HEK293 (cell line): Measurements from ENCODE around the gene SUMF1.

Experiments used
- CTCF ChIA-PET: fragments of 350-600 bp; formaldehyde crosslinking; extraction: SDS; loops from one replicate; lab custom pipeline; 2021; ENCODE audit warnings: antibody characterized with exemption; lab: Yijun Ruan, JAX
- POLR2A ChIA-PET: fragments of 300-600 bp; formaldehyde crosslinking; extraction: SDS; loops from one replicate; lab custom pipeline; 2020; ENCODE audit warnings: antibody characterized with exemption, inconsistent platforms; lab: Yijun Ruan, JAX
- H3K27ac ChIP-seq: fragments of 200-500 bp; sonication (Bioruptor generic); 2 replicates; pipeline ENCODE4 v1.5.1; 2014; ENCODE audit warnings: low read depth, low read length, control low read depth, inconsistent platforms; ENCODE audit errors: extremely low read depth
- H3K36me3 ChIP-seq, 2 experiments: fragments of 200-500 bp in 1 of 2; sonication (Bioruptor generic) in 1 of 2; 1 replicate in 1 of 2; 2 replicates in 1 of 2; pipeline ENCODE4 v1.5.1; 2014 to 2017; ENCODE audit warnings: inconsistent platforms in 2 of 2, low read length in 2 of 2; ENCODE audit not compliant: control insufficient read depth in 2 of 2, insufficient read depth in 1 of 2
- H3K4me1 ChIP-seq: fragments of 200-500 bp; sonication (Bioruptor generic); 2 replicates; pipeline ENCODE4 v1.5.1; 2014; ENCODE audit warnings: mild to moderate bottlenecking, low read length, inconsistent platforms; ENCODE audit not compliant: control insufficient read depth, insufficient read depth
- H3K4me3 ChIP-seq: 2 replicates; pipeline ENCODE4 v1.5.1; 2011; ENCODE audit warnings: low read depth, mild to moderate bottlenecking, control low read depth, low read length, moderate library complexity
- H3K9me3 ChIP-seq: fragments of 200-500 bp; sonication (Bioruptor generic); 2 replicates; pipeline ENCODE4 v1.5.1; 2014; ENCODE audit warnings: low read depth, low read length, inconsistent platforms; ENCODE audit not compliant: control insufficient read depth, insufficient read depth
- KLF9 ChIP-seq: fragments of 450-650 bp; formaldehyde crosslinking; IDR thresholded peaks from 2 replicates; pipeline ENCODE4 v1.5.1; 2016; ENCODE audit warnings: missing biosample characterization, missing genetic modification characterization, low read depth
- REPIN1 ChIP-seq: fragments of 450-650 bp; formaldehyde crosslinking; IDR thresholded peaks from 2 replicates; pipeline ENCODE4 v1.5.1; 2017; ENCODE audit warnings: missing biosample characterization, missing genetic modification characterization, low read depth
- SCRT2 ChIP-seq: fragments of 450-650 bp; formaldehyde crosslinking; IDR thresholded peaks from 2 replicates; pipeline ENCODE4 v1.5.1; 2016; ENCODE audit warnings: missing biosample characterization, missing genetic modification characterization
- SETDB1 ChIP-seq: IDR thresholded peaks from one replicate; pipeline ENCODE4 v1.6.1; 2017; ENCODE audit warnings: mild to moderate bottlenecking, low read length, moderate library complexity, mixed read lengths; ENCODE audit not compliant: insufficient read length
- TSHZ1 ChIP-seq: fragments of 450-650 bp; formaldehyde crosslinking; IDR thresholded peaks from 2 replicates; pipeline ENCODE4 v1.5.1; 2016; ENCODE audit warnings: missing biosample characterization, missing genetic modification characterization, borderline replicate concordance
- ZBTB48 ChIP-seq: fragments of 450-650 bp; formaldehyde crosslinking; IDR thresholded peaks from 2 replicates; pipeline ENCODE4 v1.5.1; 2016; ENCODE audit warnings: missing biosample characterization, missing genetic modification characterization
- ZBTB8A ChIP-seq: fragments of 450-650 bp; formaldehyde crosslinking; IDR thresholded peaks from 2 replicates; pipeline ENCODE4 v1.5.1; 2016; ENCODE audit warnings: missing biosample characterization, missing genetic modification characterization
- ZIC2 ChIP-seq: fragments of 450-650 bp; formaldehyde crosslinking; IDR thresholded peaks from 2 replicates; pipeline ENCODE4 v1.5.1; 2016; ENCODE audit warnings: missing biosample characterization, missing genetic modification characterization
- ZNF10 ChIP-seq: fragments of 450-650 bp; formaldehyde crosslinking; IDR thresholded peaks from 2 replicates; pipeline ENCODE4 v1.5.1; 2017; ENCODE audit warnings: missing biosample characterization, missing genetic modification characterization
- ZNF114 ChIP-seq: fragments of 450-650 bp; formaldehyde crosslinking; IDR thresholded peaks from 2 replicates; pipeline ENCODE4 v1.5.0; 2017; ENCODE audit warnings: missing biosample characterization, missing genetic modification characterization
- ZNF16 ChIP-seq: fragments of 450-650 bp; formaldehyde crosslinking; IDR thresholded peaks from 2 replicates; pipeline ENCODE4 v1.5.1; 2016; ENCODE audit warnings: low read depth, missing biosample characterization, missing genetic modification characterization
- ZNF24 ChIP-seq: fragments of 450-650 bp; formaldehyde crosslinking; IDR thresholded peaks from 2 replicates; pipeline ENCODE4 v1.5.1; 2016; ENCODE audit warnings: missing biosample characterization, missing genetic modification characterization
- ZNF391 ChIP-seq: fragments of 450-650 bp; formaldehyde crosslinking; IDR thresholded peaks from 2 replicates; pipeline ENCODE4 v1.5.1; 2016; ENCODE audit warnings: low read depth, missing biosample characterization, missing genetic modification characterization, borderline replicate concordance
- ZNF404 ChIP-seq: fragments of 450-650 bp; formaldehyde crosslinking; IDR thresholded peaks from 2 replicates; pipeline ENCODE4 v1.5.1; 2017; ENCODE audit warnings: missing biosample characterization, missing genetic modification characterization
- ZNF416 ChIP-seq: fragments of 450-650 bp; formaldehyde crosslinking; IDR thresholded peaks from 2 replicates; pipeline ENCODE4 v1.5.1; 2016; ENCODE audit warnings: missing biosample characterization, missing genetic modification characterization
- ZNF48 ChIP-seq: fragments of 450-650 bp; formaldehyde crosslinking; IDR thresholded peaks from 2 replicates; pipeline ENCODE4 v1.5.1; 2016; ENCODE audit warnings: missing biosample characterization, missing genetic modification characterization
- ZNF558 ChIP-seq: fragments of 450-650 bp; formaldehyde crosslinking; IDR thresholded peaks from 2 replicates; pipeline ENCODE4 v1.5.1; 2016; ENCODE audit warnings: missing biosample characterization, missing genetic modification characterization
- ZNF585B ChIP-seq: fragments of 450-650 bp; formaldehyde crosslinking; IDR thresholded peaks from 2 replicates; pipeline ENCODE4 v1.5.1; 2016; ENCODE audit warnings: missing biosample characterization, missing genetic modification characterization
- ZNF768 ChIP-seq: fragments of 450-650 bp; formaldehyde crosslinking; IDR thresholded peaks from 2 replicates; pipeline ENCODE4 v1.5.1; 2018; ENCODE audit warnings: missing biosample characterization, mild to moderate bottlenecking, missing genetic modification characterization
- TF ChIP-seq, protein P1 (sequence below): fragments of 450-650 bp; formaldehyde crosslinking; IDR thresholded peaks from 2 replicates; pipeline ENCODE4; 2016; ENCODE audit warnings: missing biosample characterization, missing genetic modification characterization
- TF ChIP-seq, protein P2 (sequence below): sonication (generic); formaldehyde crosslinking; IDR thresholded peaks from 2 replicates; pipeline ENCODE4 v1.8.1; 2022; ENCODE audit warnings: mild to moderate bottlenecking, moderate library complexity, missing genetic modification reagents
- TF ChIP-seq, protein P3 (sequence below): fragments of 450-650 bp; formaldehyde crosslinking; IDR thresholded peaks from 2 replicates; pipeline ENCODE4 v1.5.1; 2017; ENCODE audit warnings: missing biosample characterization, missing genetic modification characterization
- TF ChIP-seq, protein P4 (sequence below): fragments of 450-650 bp; formaldehyde crosslinking; IDR thresholded peaks from 2 replicates; pipeline ENCODE4 v1.5.1; 2016; ENCODE audit warnings: missing biosample characterization, missing genetic modification characterization

SUMF1 gene

GRCh38 chr3:4387210-4388204 is 79.6 kb downstream of the SUMF1 start:
- Histone ChIP-seq H3K4me3 (no peak overlapping the region), H3K4me1 (no peaks in the 10 kb centered on the region), H3K27ac (no peak overlapping the region), H3K36me3 (no peaks in the 10 kb centered on the region), H3K9me3 (no peaks in the 10 kb centered on the region)
- CTCF ChIA-PET, result interaction anchor here (0.6 kb wide), 1 partner anchor 791 kb away, joined by 3 read pairs; no protein-coding TSS in a partner anchor
- no peak for TF ChIP-seq ZNF416 (tag by site-specific recombination)
- no peak for TF ChIP-seq ZNF558 (tag by site-specific recombination)
- TF ChIP-seq, protein P1, sequence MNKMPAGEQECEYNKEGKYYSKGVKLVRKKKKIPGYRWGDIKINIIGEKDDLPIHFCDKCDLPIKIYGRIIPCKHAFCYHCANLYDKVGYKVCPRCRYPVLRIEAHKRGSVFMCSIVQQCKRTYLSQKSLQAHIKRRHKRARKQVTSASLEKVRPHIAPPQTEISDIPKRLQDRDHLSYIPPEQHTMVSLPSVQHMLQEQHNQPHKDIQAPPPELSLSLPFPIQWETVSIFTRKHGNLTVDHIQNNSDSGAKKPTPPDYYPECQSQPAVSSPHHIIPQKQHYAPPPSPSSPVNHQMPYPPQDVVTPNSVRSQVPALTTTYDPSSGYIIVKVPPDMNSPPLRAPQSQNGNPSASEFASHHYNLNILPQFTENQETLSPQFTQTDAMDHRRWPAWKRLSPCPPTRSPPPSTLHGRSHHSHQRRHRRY, result no peak
- TF ChIP-seq ZNF48, result no peak
- no peak for TF ChIP-seq TSHZ1 (tag by site-specific recombination)
- no peak for TF ChIP-seq ZNF24 (tag by site-specific recombination)
- no peak for TF ChIP-seq ZNF768 (tag by site-specific recombination)
- TF ChIP-seq ZNF10 (tag by site-specific recombination), result no peak
- no peak for TF ChIP-seq REPIN1 (tag by site-specific recombination)
- TF ChIP-seq, protein P2, sequence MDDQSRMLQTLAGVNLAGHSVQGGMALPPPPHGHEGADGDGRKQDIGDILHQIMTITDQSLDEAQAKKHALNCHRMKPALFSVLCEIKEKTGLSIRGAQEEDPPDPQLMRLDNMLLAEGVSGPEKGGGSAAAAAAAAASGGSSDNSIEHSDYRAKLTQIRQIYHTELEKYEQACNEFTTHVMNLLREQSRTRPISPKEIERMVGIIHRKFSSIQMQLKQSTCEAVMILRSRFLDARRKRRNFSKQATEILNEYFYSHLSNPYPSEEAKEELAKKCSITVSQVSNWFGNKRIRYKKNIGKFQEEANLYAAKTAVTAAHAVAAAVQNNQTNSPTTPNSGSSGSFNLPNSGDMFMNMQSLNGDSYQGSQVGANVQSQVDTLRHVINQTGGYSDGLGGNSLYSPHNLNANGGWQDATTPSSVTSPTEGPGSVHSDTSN (CRISPR knock-in tag), result no peak
- TF ChIP-seq, protein P3, sequence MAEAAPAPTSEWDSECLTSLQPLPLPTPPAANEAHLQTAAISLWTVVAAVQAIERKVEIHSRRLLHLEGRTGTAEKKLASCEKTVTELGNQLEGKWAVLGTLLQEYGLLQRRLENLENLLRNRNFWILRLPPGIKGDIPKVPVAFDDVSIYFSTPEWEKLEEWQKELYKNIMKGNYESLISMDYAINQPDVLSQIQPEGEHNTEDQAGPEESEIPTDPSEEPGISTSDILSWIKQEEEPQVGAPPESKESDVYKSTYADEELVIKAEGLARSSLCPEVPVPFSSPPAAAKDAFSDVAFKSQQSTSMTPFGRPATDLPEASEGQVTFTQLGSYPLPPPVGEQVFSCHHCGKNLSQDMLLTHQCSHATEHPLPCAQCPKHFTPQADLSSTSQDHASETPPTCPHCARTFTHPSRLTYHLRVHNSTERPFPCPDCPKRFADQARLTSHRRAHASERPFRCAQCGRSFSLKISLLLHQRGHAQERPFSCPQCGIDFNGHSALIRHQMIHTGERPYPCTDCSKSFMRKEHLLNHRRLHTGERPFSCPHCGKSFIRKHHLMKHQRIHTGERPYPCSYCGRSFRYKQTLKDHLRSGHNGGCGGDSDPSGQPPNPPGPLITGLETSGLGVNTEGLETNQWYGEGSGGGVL (tag by site-specific recombination), result no peak
- TF ChIP-seq SCRT2 (tag by site-specific recombination), result no peak
- no peak for TF ChIP-seq ZBTB8A (tag by site-specific recombination)
- no peak for TF ChIP-seq ZNF585B
- TF ChIP-seq ZNF404 (tag by site-specific recombination), result no peak
- no peak for TF ChIP-seq ZNF391
- TF ChIP-seq, all 188 proteins: peak for 0
- POLR2A ChIA-PET, result no interaction called here

- Histone ChIP-seq H3K9me3 (no peaks in the 10 kb centered on the region), H3K4me1 (no peaks in the 10 kb centered on the region), H3K27ac (no peak overlapping the region), H3K4me3 (no peak overlapping the region), H3K36me3 (no peaks in the 10 kb centered on the region)
- ChIA-PET CTCF (no interaction called here), POLR2A (no interaction called here)
- TF ChIP-seq ZNF391 (no peak), ZNF24 (tag by site-specific recombination) (no peak), ZNF16 (tag by site-specific recombination) (no peak), SETDB1 (no peak), ZNF114 (tag by site-specific recombination) (no peak), ZIC2 (tag by site-specific recombination) (no peak), ZBTB48 (tag by site-specific recombination) (no peak), KLF9 (tag by site-specific recombination) (no peak)
- TF ChIP-seq, protein P4, sequence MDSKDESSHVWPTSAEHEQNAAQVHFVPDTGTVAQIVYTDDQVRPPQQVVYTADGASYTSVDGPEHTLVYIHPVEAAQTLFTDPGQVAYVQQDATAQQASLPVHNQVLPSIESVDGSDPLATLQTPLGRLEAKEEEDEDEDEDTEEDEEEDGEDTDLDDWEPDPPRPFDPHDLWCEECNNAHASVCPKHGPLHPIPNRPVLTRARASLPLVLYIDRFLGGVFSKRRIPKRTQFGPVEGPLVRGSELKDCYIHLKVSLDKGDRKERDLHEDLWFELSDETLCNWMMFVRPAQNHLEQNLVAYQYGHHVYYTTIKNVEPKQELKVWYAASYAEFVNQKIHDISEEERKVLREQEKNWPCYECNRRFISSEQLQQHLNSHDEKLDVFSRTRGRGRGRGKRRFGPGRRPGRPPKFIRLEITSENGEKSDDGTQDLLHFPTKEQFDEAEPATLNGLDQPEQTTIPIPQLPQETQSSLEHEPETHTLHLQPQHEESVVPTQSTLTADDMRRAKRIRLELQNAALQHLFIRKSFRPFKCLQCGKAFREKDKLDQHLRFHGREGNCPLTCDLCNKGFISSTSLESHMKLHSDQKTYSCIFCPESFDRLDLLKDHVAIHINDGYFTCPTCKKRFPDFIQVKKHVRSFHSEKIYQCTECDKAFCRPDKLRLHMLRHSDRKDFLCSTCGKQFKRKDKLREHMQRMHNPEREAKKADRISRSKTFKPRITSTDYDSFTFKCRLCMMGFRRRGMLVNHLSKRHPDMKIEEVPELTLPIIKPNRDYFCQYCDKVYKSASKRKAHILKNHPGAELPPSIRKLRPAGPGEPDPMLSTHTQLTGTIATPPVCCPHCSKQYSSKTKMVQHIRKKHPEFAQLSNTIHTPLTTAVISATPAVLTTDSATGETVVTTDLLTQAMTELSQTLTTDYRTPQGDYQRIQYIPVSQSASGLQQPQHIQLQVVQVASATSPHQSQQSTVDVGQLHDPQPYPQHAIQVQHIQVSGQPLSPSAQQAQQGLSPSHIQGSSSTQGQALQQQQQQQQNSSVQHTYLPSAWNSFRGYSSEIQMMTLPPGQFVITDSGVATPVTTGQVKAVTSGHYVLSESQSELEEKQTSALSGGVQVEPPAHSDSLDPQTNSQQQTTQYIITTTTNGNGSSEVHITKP, result no peak
Measured at GRCh38 chr3:4385201-4385600, 81.9 kb downstream of the SUMF1 start.
